OCI-LY3 (cell line): ENCODE measurements around the gene CRADD.

Experiments
- H2AFZ ChIP-seq: fragments of 200-600, 300-600 bp; shearing (Covaris generic); 2 replicates; pipeline ENCODE4 v1.6.0; 2014; ENCODE audit warnings: antibody characterized with exemption, low read depth, low read length
- H3K27ac ChIP-seq: fragments of 200-600, 300-600 bp; sonication (generic); 2 replicates; pipeline ENCODE4 v1.5.1; 2014; ENCODE audit warnings: mild to moderate bottlenecking, low read length, moderate library complexity, mixed read lengths
- H3K27me3 ChIP-seq: fragments of 200-600, 300-600 bp; sonication (generic); 2 replicates; pipeline ENCODE4 v1.6.1; 2014; ENCODE audit warnings: low read depth, low read length, mixed read lengths
- H3K36me3 ChIP-seq: fragments of 200-600, 300-600 bp; sonication (generic); replicated peaks from 2 replicates; pipeline ENCODE3; 2014; ENCODE audit warnings: low read depth, low read length, mixed read lengths
- H3K4me1 ChIP-seq: fragments of 300-600, 200-600 bp; sonication (generic); 2 replicates; pipeline ENCODE4 v1.6.1; 2014; ENCODE audit warnings: low read length, mixed read lengths
- H3K4me2 ChIP-seq: fragments of 200-600, 300-600 bp; sonication (generic); 2 replicates; pipeline ENCODE4 v1.6.1; 2014; ENCODE audit warnings: low read length, mixed read lengths
- H3K4me3 ChIP-seq: fragments of 300-600, 200-600 bp; sonication (generic); 2 replicates; pipeline ENCODE4 v1.5.1; 2014; ENCODE audit warnings: antibody characterized with exemption, mild to moderate bottlenecking, low read length, moderate library complexity
- H3K79me2 ChIP-seq: fragments of 300-600, 200-600 bp; shearing (Covaris generic); 2 replicates; pipeline ENCODE4 v1.6.1; 2014; ENCODE audit warnings: mild to moderate bottlenecking, low read length, mixed read lengths
- H3K9ac ChIP-seq: fragments of 300-600, 200-600 bp; shearing (Covaris generic); 2 replicates; pipeline ENCODE4 v1.6.0; 2014; ENCODE audit warnings: mild to moderate bottlenecking, low read length, moderate library complexity
- H3K9me3 ChIP-seq: fragments of 200-600, 300-600 bp; shearing (Covaris generic); 2 replicates; pipeline ENCODE4 v1.6.1; 2014; ENCODE audit warnings: low read length, mixed read lengths; ENCODE audit not compliant: insufficient read depth
- H4K20me1 ChIP-seq: fragments of 200-600, 300-600 bp; sonication (generic); 2 replicates; pipeline ENCODE4 v1.6.1; 2016; ENCODE audit warnings: low read length, mixed read lengths; ENCODE audit not compliant: insufficient read depth
- CTCF ChIP-seq: fragments of 200-600, 300-600 bp; sonication (generic); IDR thresholded peaks from 2 replicates; pipeline ENCODE4 v1.5.1; 2014; ENCODE audit warnings: antibody characterized with exemption, low read length, low read depth
- EZH2phosphoT487 ChIP-seq: fragments of 200-600 bp; shearing (Covaris generic); IDR thresholded peaks from 2 replicates; pipeline ENCODE4 v1.6.1; 2018; ENCODE audit warnings: antibody characterized with exemption, mixed run types, low read depth

The CRADD gene

GRCh38 chr12:93852173-93852591 lies 175.0 kb downstream of the CRADD start:
- Histone ChIP-seq H2AFZ (no peak overlapping the region), H3K27me3 (no peaks in the 10 kb centered on the region), H3K36me3 (no peaks in the 10 kb centered on the region), H3K4me1 (peaks cover 24% of the 10 kb centered on the region), H3K27ac (no peak overlapping the region), H3K9me3 (no peaks in the 10 kb centered on the region), H3K9ac (no peak overlapping the region), H3K4me2 (no peak overlapping the region), H3K4me3 (no peak overlapping the region), H4K20me1 (no peaks in the 10 kb centered on the region), H3K79me2 (no peaks in the 10 kb centered on the region)
- TF ChIP-seq EZH2phosphoT487, result no peak
- no peak for TF ChIP-seq CTCF

GRCh38 chr12:93853698-93854478 lies 176.7 kb downstream of the CRADD start:
- Histone ChIP-seq H3K4me3 (no peak overlapping the region), H3K27me3 (no peaks in the 10 kb centered on the region), H3K4me1 (peaks cover 9% of the 10 kb centered on the region), H4K20me1 (no peaks in the 10 kb centered on the region), H2AFZ (no peak overlapping the region), H3K9ac (no peak overlapping the region), H3K4me2 (no peak overlapping the region), H3K27ac (no peak overlapping the region), H3K9me3 (no peaks in the 10 kb centered on the region), H3K79me2 (no peaks in the 10 kb centered on the region), H3K36me3 (no peaks in the 10 kb centered on the region)
- no peak for TF ChIP-seq CTCF
- no peak for TF ChIP-seq EZH2phosphoT487

- Histone ChIP-seq H3K36me3 (no peaks in the 10 kb centered on the region), H3K9me3 (no peaks in the 10 kb centered on the region), H3K4me3 (peak overlapping the region; percentile 20; the same call in 1 of the 2 replicates), H3K27me3 (no peaks in the 10 kb centered on the region), H3K4me2 (peak overlapping the region; percentile 53), H4K20me1 (no peaks in the 10 kb centered on the region), H2AFZ (no peak overlapping the region), H3K4me1 (peaks cover 9% of the 10 kb centered on the region), H3K9ac (no peak overlapping the region), H3K79me2 (no peaks in the 10 kb centered on the region), H3K27ac (no peak overlapping the region)
- TF ChIP-seq CTCF (no peak), EZH2phosphoT487 (no peak)
Measured at GRCh38 chr12:93855261-93855660, 178.1 kb downstream of the CRADD start.

GRCh38 chr12:93856611-93857010 lies 179.4 kb downstream of the CRADD start:
- Histone ChIP-seq H3K4me1 (peaks cover 16% of the 10 kb centered on the region), H3K36me3 (no peaks in the 10 kb centered on the region), H4K20me1 (no peaks in the 10 kb centered on the region), H3K9me3 (no peaks in the 10 kb centered on the region), H3K9ac (no peak overlapping the region), H3K4me2 (no peak overlapping the region), H3K27me3 (no peaks in the 10 kb centered on the region), H3K79me2 (no peaks in the 10 kb centered on the region), H3K27ac (no peak overlapping the region), H3K4me3 (no peak overlapping the region), H2AFZ (no peak overlapping the region)
- TF ChIP-seq EZH2phosphoT487, result no peak
- no peak for TF ChIP-seq CTCF
